H1 (cell line): Measurements from ENCODE around the gene RERE. TPM values are rescaled to one million over a fixed set of nuclear protein-coding genes. Genes with fewer than 3 reads are reported as not detected.

Experiments used
- EGR1 ChIP-seq: IDR thresholded peaks from 2 replicates; pipeline ENCODE4 v1.6.1; 2011; ENCODE audit warnings: low read depth, low read length, borderline replicate concordance
- polyA plus RNA-seq, 7 experiments: library from polyadenylated mRNA; depleted of rRNA in 3 of 7; stranded (reverse) in 5 of 7; unstranded in 2 of 7; fragments of >200 nt in 5 of 7; fragments of 200-250 nt in 2 of 7; gene quantifications; 1 replicate in 5 of 7; 2 replicates in 1 of 7; 4 replicates in 1 of 7; pipeline versions ENCODE4 v1.2.1 to v1.2.3, GENCODE V29; 2011 to 2013; ENCODE audit warnings: missing spikeins in 2 of 7, mixed read lengths in 2 of 7
- total RNA-seq: library from RNA; stranded (reverse); fragmentation: NEBNext Ultra II Directional; extraction: Animal tissue kit (Norgen Biotek cat#: 25700); gene quantifications from 2 replicates; pipeline ENCODE4 v1.2.1, GENCODE V29; 2021
- TF ChIP-seq, protein P1 (sequence below): IDR thresholded peaks from 2 replicates; pipeline ENCODE4 v1.6.1; 2011; ENCODE audit warnings: low read depth, mild to moderate bottlenecking, low read length; ENCODE audit not compliant: insufficient read depth

Gene RERE
- total and polyA plus RNA-seq, 2 of the 8 experiments (the other 6 are each of a cell fraction or from before 2014, with no cell fraction given) = 15.3 to 142 TPM

- TF ChIP-seq EGR1 = no peak
- TF ChIP-seq, protein P1, sequence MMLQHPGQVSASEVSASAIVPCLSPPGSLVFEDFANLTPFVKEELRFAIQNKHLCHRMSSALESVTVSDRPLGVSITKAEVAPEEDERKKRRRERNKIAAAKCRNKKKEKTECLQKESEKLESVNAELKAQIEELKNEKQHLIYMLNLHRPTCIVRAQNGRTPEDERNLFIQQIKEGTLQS = no peak
Measured at GRCh38 chr1:8603220-8603616, 214.2 kb downstream of the RERE start (continued).
